ENCODE results near the gene AS3MT. TPM values are rescaled to one million over a fixed set of nuclear protein-coding genes. Genes with fewer than 3 reads are reported as not detected.
"Not testable (repeated sequence)": the region's sequence is repeated elsewhere in the genome, so short reads cannot be mapped to it uniquely, and the experiment has no call there.

The AS3MT gene
- total RNA-seq, 2 experiments from 2014 or later: 0.48 to 0.60 TPM

DNA sequence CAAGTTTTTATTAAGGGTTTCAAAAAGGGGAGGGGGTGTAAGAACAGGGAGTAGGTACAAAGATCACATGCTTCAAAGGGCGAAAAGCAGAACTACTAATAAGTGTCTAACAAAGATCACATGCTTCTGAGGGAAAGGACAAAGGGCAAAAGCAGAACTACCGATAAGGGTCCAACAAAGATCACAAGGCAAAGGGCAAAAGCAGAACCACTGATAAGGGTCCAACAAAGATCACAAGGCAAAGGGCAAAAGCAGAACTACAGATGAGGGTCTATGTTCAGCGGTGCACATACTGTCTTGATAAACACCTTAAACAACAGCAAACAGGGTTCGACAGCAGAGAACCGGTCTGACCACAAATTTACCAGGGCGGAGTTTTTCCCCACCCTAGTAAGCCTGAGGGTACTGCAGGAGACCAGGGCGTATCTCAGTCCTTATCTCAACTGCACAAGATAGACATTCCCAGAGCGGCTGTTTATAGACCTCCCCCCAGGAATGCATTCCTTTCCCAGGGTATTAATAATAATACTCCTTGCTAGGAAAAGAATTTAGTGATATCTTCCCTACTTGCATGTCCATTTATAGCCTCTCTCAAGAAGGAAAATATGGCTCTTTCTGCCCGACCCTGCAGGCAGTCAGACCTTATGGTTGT lies 30.9 kb upstream of the AS3MT start:
- H3K27ac Mint-ChIP-seq; H3K4me1 Mint-ChIP-seq; H3K4me3 Mint-ChIP-seq; H3K9me3 Mint-ChIP-seq; DNase-seq; POLR2A ChIA-PET; H3K27me3 Mint-ChIP-seq; H3K36me3 Mint-ChIP-seq (ENCODE audit: low read depth); CTCF ChIA-PET: not testable (repeated sequence)

GRCh38 chr10:102841827-102842345 lies 27.4 kb upstream of the AS3MT start:
- no peak for DNase-seq
- no peak overlapping the region for H3K27ac Mint-ChIP-seq
- ChIA-PET POLR2A (interaction anchor here (0.5 kb wide), 1 partner anchor 32 kb away, joined by 3 read pairs; no protein-coding TSS in a partner anchor), CTCF (interaction anchor here (0.7 kb wide), 1 partner anchor 72 kb away, joined by 3 read pairs; no protein-coding TSS in a partner anchor)
- no peak overlapping the region for H3K4me3 Mint-ChIP-seq
- H3K27me3 Mint-ChIP-seq: peaks cover 9% of the 10 kb centered on the region
- no peaks in the 10 kb centered on the region for H3K4me1 Mint-ChIP-seq
- no peaks in the 10 kb centered on the region for H3K9me3 Mint-ChIP-seq
- H3K36me3 Mint-ChIP-seq (ENCODE audit: low read depth): no peaks in the 10 kb centered on the region

GRCh38 chr10:102843139-102843538 lies 26.1 kb upstream of the AS3MT start:
- H3K4me3 Mint-ChIP-seq; H3K4me1 Mint-ChIP-seq; H3K36me3 Mint-ChIP-seq (ENCODE audit: low read depth); H3K27me3 Mint-ChIP-seq; DNase-seq; POLR2A ChIA-PET; H3K9me3 Mint-ChIP-seq; CTCF ChIA-PET: not testable (repeated sequence)
- H3K27ac Mint-ChIP-seq: peak overlapping the region; percentile 26

GRCh38 chr10:102844190-102844776 lies 25.0 kb upstream of the AS3MT start:
- H3K36me3 Mint-ChIP-seq (ENCODE audit: low read depth); H3K27me3 Mint-ChIP-seq; H3K27ac Mint-ChIP-seq; POLR2A ChIA-PET; H3K9me3 Mint-ChIP-seq; H3K4me1 Mint-ChIP-seq; H3K4me3 Mint-ChIP-seq; DNase-seq: not testable (repeated sequence)
- CTCF ChIA-PET: interaction anchor here (0.7 kb wide), 1 partner anchor 153 kb away, joined by 3 read pairs; no protein-coding TSS in a partner anchor

DNA sequence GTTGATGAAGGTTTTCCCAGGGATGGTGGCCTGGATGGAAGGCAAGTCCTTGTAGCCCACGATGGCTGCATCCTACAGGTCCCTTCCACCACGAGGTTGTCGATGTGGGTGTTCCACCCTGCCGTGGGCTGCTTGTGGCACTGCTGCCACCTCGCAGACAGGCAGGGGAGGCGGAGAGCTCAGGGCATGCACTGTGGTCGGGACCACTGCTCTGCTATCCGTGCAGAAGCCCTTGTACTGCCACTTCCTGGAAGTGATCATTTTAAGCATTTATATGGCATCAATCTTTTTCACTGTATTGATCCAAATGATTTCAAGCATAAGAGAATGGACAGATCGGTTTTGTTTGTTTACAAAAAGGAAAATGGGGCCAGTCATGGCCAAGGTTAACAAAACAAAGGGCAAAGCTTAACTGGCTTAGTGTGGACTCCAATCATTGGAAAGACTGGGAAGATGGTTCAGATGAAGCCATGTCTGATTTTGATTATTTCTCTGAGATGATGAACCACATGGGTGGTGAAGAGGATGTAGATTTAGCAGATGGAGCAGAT lies 23.8 kb upstream of the AS3MT start:
- Mint-ChIP-seq H3K27ac (no peak overlapping the region), H3K27me3 (peaks cover 6% of the 10 kb centered on the region), H3K4me1 (no peaks in the 10 kb centered on the region), H3K9me3 (no peaks in the 10 kb centered on the region), H3K4me3 (no peak overlapping the region), H3K36me3 (ENCODE audit: low read depth) (no peaks in the 10 kb centered on the region)
- no peak for DNase-seq
- ChIA-PET POLR2A (no interaction called here), CTCF (interaction anchor here (0.7 to 0.8 kb wide), 2 partner anchors 16 to 399 kb away, joined by 3 read pairs; no protein-coding TSS in a partner anchor)

GRCh38 chr10:102850025-102850518 lies 19.2 kb upstream of the AS3MT start:
- no peaks in the 10 kb centered on the region for H3K36me3 Mint-ChIP-seq (ENCODE audit: low read depth)
- H3K4me1 Mint-ChIP-seq: peaks cover 4% of the 10 kb centered on the region
- POLR2A ChIA-PET: no interaction called here
- no peak overlapping the region for H3K27ac Mint-ChIP-seq
- CTCF ChIA-PET: interaction anchor here (0.6 kb wide), 1 partner anchor 137 kb away, joined by 3 read pairs; no protein-coding TSS in a partner anchor
- no peaks in the 10 kb centered on the region for H3K9me3 Mint-ChIP-seq
- H3K27me3 Mint-ChIP-seq: no peaks in the 10 kb centered on the region
- H3K4me3 Mint-ChIP-seq: no peak overlapping the region
- no peak for DNase-seq

GRCh38 chr10:102853237-102853636 lies 16.0 kb upstream of the AS3MT start:
- H3K4me3 Mint-ChIP-seq; POLR2A ChIA-PET; H3K27me3 Mint-ChIP-seq; DNase-seq; H3K36me3 Mint-ChIP-seq (ENCODE audit: low read depth); H3K9me3 Mint-ChIP-seq; H3K27ac Mint-ChIP-seq: not testable (repeated sequence)
- peaks cover 16% of the 10 kb centered on the region for H3K4me1 Mint-ChIP-seq
- CTCF ChIA-PET: interaction anchor here (0.6 kb wide), 1 partner anchor 117 kb away, joined by 3 read pairs; no protein-coding TSS in a partner anchor

GRCh38 chr10:102855731-102856436 lies 13.4 kb upstream of the AS3MT start:
- H3K9me3 Mint-ChIP-seq; POLR2A ChIA-PET; H3K27ac Mint-ChIP-seq; H3K36me3 Mint-ChIP-seq (ENCODE audit: low read depth); DNase-seq; H3K27me3 Mint-ChIP-seq: not testable (repeated sequence)
- H3K4me3 Mint-ChIP-seq: peak overlapping the region; percentile 40
- H3K4me1 Mint-ChIP-seq: peaks cover 16% of the 10 kb centered on the region
- CTCF ChIA-PET: interaction anchor here (0.6 to 1.0 kb wide), 3 partner anchors 19 to 135 kb away, joined by 3 to 8 read pairs (median 3); no protein-coding TSS in a partner anchor

DNA sequence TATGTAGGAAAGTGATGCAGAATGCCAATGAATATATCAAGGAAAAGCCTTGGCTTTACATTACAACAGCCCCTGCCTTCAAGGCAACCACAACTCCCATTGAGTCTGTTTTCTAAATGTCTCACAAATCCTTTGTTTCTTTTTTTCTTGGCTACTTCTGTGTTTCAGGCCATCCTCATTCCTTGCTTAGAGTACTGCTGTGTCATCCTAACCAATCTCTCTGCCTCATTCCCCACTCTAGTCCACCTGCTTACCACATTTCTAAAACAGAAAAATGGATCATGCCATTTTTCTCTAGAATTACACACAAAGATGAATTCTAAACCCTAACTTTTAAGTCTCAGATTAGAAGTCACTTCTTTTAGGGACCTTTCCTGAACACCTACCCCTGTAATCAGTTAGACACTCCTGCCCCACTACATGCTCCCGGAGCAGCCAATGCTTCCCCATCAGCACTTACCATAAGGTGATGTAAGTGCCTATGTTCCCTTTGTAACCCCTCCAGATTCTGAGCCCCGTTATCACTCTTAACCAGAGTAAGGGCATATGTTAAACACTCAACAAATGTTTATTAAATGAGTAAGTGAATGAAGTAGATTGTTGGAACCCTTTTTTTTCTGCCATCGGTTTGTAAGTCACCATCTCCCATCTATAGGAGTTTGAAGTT lies 12.4 kb upstream of the AS3MT start:
- CTCF ChIA-PET: interaction anchor here (0.6 kb wide), 1 partner anchor 79 kb away, joined by 3 read pairs; no protein-coding TSS in a partner anchor
- H3K36me3 Mint-ChIP-seq (ENCODE audit: low read depth): no peaks in the 10 kb centered on the region
- peaks cover 16% of the 10 kb centered on the region for H3K4me1 Mint-ChIP-seq
- H3K27me3 Mint-ChIP-seq: no peaks in the 10 kb centered on the region
- DNase-seq: no peak
- H3K4me3 Mint-ChIP-seq: no peak overlapping the region
- no peak overlapping the region for H3K27ac Mint-ChIP-seq
- no peaks in the 10 kb centered on the region for H3K9me3 Mint-ChIP-seq
- POLR2A ChIA-PET: no interaction called here

- H3K27ac Mint-ChIP-seq: no peak overlapping the region
- H3K36me3 Mint-ChIP-seq (ENCODE audit: low read depth): peaks cover 3% of the 10 kb centered on the region
- no peak for DNase-seq
- H3K9me3 Mint-ChIP-seq: no peaks in the 10 kb centered on the region
- CTCF ChIA-PET: interaction anchor here (0.6 kb wide), 1 partner anchor 490 kb away, joined by 3 read pairs; no protein-coding TSS in a partner anchor
- no peaks in the 10 kb centered on the region for H3K27me3 Mint-ChIP-seq
- peaks cover 12% of the 10 kb centered on the region for H3K4me1 Mint-ChIP-seq
- no peak overlapping the region for H3K4me3 Mint-ChIP-seq
- POLR2A ChIA-PET: no interaction called here
These were observed 9.4 kb upstream of the AS3MT start for GRCh38 chr10:102859911-102860310.

DNA sequence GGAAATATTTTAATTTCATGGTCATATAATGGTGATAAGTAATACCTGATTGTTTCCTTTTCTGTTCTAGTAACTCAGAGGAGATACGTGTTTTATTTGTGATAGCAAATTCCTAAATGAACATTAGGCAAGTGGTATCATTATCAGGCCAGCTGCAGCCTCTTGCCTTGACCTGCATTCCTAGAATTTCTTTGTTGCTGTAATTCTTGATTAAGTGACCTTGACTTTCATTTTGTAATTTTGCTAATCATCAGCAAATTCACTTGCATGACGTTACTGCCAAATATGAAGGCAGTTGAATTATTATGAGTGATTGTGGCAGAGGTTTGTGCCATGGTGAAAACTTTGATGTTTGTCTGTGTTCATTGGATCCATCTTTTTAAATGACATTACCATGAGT lies 5.6 kb upstream of the AS3MT start:
- CTCF ChIA-PET: interaction anchor here (0.6 kb wide), 2 partner anchors 9 to 50 kb away, joined by 3 read pairs; partner anchors contain the start of gene BORCS7
- H3K36me3 Mint-ChIP-seq (ENCODE audit: low read depth): peaks cover 3% of the 10 kb centered on the region
- no peak overlapping the region for H3K27ac Mint-ChIP-seq
- H3K4me1 Mint-ChIP-seq: no peaks in the 10 kb centered on the region
- H3K27me3 Mint-ChIP-seq: no peaks in the 10 kb centered on the region
- no peaks in the 10 kb centered on the region for H3K9me3 Mint-ChIP-seq
- POLR2A ChIA-PET: no interaction called here
- DNase-seq: no peak
- H3K4me3 Mint-ChIP-seq: no peak overlapping the region

GRCh38 chr10:102865620-102866019 lies 3.6 kb upstream of the AS3MT start:
- Mint-ChIP-seq H3K4me1 (peaks cover 14% of the 10 kb centered on the region), H3K36me3 (ENCODE audit: low read depth) (peaks cover 3% of the 10 kb centered on the region), H3K27me3 (peaks cover 9% of the 10 kb centered on the region), H3K9me3 (no peaks in the 10 kb centered on the region), H3K27ac (no peak overlapping the region), H3K4me3 (no peak overlapping the region)
- CTCF ChIA-PET: no interaction called here
- POLR2A ChIA-PET: no interaction called here
- no peak for DNase-seq
